ENCODE results near the gene CALU.

Gene CALU

GRCh38 chr7:128725531-128725930 is 13.6 kb upstream of the CALU start:
- DNase-seq (ENCODE audit: low read depth), result no peak

GRCh38 chr7:128726059-128726736 is 13.0 kb upstream of the CALU start:
- DNase-seq (ENCODE audit: low read depth), result no peak

- DNase-seq (ENCODE audit: low read depth), result no peak
Observed at GRCh38 chr7:128726737-128727072, 12.5 kb upstream of the CALU start.

- no peak for DNase-seq (ENCODE audit: low read depth)
Observed at GRCh38 chr7:128727239-128727638, 11.9 kb upstream of the CALU start.

- DNase-seq (ENCODE audit: low read depth), result no peak
Observed at GRCh38 chr7:128728598-128728997, 10.6 kb upstream of the CALU start.

GRCh38 chr7:128729494-128729893 is 9.7 kb upstream of the CALU start:
- DNase-seq (ENCODE audit: low read depth), result no peak

- no peak for DNase-seq (ENCODE audit: low read depth)
Observed at GRCh38 chr7:128731184-128731583, 8.0 kb upstream of the CALU start.

- no peak for DNase-seq (ENCODE audit: low read depth)
Observed at GRCh38 chr7:128732521-128733277, 6.5 kb upstream of the CALU start.

- DNase-seq (ENCODE audit: low read depth), result no peak
Observed at GRCh38 chr7:128733278-128733645, 5.9 kb upstream of the CALU start.

GRCh38 chr7:128734890-128735289 is 4.3 kb upstream of the CALU start:
- no peak for DNase-seq (ENCODE audit: low read depth)

GRCh38 chr7:128735436-128735835 is 3.7 kb upstream of the CALU start:
- no peak for DNase-seq (ENCODE audit: low read depth)

GRCh38 chr7:128737441-128737840 is 1.7 kb upstream of the CALU start:
- no peak for DNase-seq (ENCODE audit: low read depth)

- DNase-seq (ENCODE audit: low read depth), result no peak
Observed at GRCh38 chr7:128737867-128738385, 1.2 kb upstream of the CALU start.

- DNase-seq (ENCODE audit: low read depth), result no peak
Observed at GRCh38 chr7:128738570-128739047, 550 bp upstream of the CALU start.

- no peak for DNase-seq (ENCODE audit: low read depth)
Observed at GRCh38 chr7:128739990-128740682, 977 bp downstream of the CALU start.

- DNase-seq (ENCODE audit: low read depth), result no peak
Observed at GRCh38 chr7:128740996-128741395, 1.8 kb downstream of the CALU start.

- no peak for DNase-seq (ENCODE audit: low read depth)
Observed at GRCh38 chr7:128741491-128741890, 2.3 kb downstream of the CALU start.

GRCh38 chr7:128742206-128742605 is 3.0 kb downstream of the CALU start:
- no peak for DNase-seq (ENCODE audit: low read depth)

GRCh38 chr7:128743112-128743772 is 4.1 kb downstream of the CALU start:
- DNase-seq (ENCODE audit: low read depth), result no peak

- no peak for DNase-seq (ENCODE audit: low read depth)
Observed at GRCh38 chr7:128744366-128744905, 5.3 kb downstream of the CALU start.

- no peak for DNase-seq (ENCODE audit: low read depth)
Observed at GRCh38 chr7:128745706-128746105, 6.5 kb downstream of the CALU start.

Data from stimulated activated CD8-positive, alpha-beta memory T cell treated with anti-CD3 and anti-CD28 coated beads, Interleukin-15, amount 100 ng/mL, for 1 hour (primary cell).